GM12874 (cell line): ENCODE measurements around the gene RRAGD.

ENCODE experiments used
- TF ChIP-seq, protein P1 (sequence below): IDR thresholded peaks from 2 replicates; pipeline ENCODE4 v1.5.1; 2011; ENCODE audit warnings: low read depth, mild to moderate bottlenecking, control low read depth, low read length, moderate library complexity; ENCODE audit not compliant: insufficient read depth

The RRAGD gene

DNA sequence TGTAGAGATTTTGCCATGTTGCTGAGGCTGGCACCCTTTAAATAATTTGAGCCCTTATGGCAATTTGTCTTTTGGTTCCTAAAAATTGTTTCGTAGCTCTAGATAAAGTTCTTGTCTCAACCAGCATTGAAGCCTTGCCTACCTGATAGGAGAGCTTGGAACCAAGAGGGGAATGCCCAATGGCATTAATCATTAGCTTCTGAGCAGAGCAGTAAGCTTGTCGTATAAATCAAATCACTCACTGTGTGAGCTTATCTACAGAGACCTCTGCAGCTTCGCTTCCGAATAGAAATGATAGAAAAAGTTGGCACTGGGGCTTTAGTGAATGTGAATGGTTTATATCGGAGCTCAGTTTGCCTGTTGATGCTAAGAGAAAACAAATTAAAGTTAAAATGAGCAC, 31.6 kb upstream of the RRAGD start:
- TF ChIP-seq, protein P1, sequence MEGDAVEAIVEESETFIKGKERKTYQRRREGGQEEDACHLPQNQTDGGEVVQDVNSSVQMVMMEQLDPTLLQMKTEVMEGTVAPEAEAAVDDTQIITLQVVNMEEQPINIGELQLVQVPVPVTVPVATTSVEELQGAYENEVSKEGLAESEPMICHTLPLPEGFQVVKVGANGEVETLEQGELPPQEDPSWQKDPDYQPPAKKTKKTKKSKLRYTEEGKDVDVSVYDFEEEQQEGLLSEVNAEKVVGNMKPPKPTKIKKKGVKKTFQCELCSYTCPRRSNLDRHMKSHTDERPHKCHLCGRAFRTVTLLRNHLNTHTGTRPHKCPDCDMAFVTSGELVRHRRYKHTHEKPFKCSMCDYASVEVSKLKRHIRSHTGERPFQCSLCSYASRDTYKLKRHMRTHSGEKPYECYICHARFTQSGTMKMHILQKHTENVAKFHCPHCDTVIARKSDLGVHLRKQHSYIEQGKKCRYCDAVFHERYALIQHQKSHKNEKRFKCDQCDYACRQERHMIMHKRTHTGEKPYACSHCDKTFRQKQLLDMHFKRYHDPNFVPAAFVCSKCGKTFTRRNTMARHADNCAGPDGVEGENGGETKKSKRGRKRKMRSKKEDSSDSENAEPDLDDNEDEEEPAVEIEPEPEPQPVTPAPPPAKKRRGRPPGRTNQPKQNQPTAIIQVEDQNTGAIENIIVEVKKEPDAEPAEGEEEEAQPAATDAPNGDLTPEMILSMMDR, result no peak

DNA sequence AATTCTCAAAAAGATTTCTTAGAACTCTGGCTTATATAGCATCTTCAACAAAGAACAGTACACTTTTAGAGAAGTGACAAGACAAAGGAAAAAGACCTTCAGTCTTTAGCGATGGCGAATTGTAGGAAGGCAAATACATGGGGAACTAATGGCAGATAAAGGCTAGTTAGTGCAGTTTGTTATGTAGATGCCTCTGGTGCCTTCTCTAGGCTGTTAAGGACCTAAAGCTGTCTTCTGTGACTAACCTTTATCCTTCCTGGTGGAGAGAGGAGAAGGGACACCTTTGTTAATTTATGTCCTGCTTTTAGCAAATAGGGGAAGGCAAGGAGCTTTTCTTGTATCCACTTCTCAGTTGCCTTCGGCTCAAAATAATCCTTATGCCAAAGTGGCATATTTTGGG, 28.1 kb upstream of the RRAGD start:
- TF ChIP-seq, protein P1, result no peak

DNA sequence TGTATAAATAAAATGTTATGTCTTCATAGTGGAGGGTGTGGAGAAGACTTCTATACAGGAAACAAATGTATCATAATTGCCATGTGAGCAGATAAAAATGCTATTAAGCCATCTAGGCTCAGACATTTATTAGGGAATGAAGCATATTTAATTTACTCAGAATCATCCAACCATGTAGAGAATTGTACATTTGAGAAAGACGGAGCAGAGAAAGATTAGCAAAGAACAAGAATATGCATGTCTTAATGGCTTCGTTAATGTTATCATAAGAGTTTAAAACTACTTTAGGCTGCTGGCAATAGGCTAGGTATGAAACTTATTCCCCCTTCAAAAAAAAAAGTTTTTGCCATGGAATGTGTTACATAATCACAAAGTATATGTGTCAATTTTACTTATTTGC, 26.9 kb upstream of the RRAGD start:
- TF ChIP-seq, protein P1, result no peak

DNA sequence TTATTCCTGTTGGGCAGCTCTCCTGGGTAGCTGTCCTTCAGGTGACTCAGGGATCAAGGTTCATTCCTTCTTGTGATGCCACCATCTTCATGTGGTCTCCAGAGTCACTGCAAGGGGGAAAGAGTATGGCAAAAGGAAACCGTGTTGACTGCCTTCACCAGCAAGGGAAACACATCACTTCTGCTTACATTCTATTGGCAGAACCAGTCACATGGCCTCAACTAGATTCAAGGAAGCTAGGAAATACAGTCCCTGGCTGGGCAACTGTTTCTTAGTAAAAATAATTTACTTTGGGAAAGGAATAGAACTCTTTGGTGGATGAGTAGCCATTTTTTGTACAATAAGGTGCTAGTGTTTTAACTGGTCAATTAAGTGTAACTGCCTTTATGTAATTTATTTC, 26.2 kb upstream of the RRAGD start:
- TF ChIP-seq, protein P1, result no peak

DNA sequence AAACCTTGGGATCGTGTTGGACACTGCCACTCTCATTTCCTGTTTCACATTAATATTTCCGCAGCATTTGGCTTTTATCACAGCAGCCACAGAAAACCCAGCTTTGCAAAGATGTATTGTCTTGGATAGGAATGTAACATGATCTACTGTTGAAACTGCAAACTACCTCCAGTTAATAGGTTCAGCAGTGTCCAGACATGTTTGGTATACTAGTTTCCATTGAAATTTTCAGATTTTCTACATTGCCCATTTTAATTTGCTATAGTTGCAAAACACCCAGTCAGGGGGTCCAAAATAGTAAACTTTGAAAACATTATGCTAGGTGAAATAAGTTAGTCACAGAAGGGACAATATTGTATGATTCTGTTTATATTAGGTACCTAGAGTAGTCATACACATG, 24.2 kb upstream of the RRAGD start:
- TF ChIP-seq, protein P1, result no peak

DNA sequence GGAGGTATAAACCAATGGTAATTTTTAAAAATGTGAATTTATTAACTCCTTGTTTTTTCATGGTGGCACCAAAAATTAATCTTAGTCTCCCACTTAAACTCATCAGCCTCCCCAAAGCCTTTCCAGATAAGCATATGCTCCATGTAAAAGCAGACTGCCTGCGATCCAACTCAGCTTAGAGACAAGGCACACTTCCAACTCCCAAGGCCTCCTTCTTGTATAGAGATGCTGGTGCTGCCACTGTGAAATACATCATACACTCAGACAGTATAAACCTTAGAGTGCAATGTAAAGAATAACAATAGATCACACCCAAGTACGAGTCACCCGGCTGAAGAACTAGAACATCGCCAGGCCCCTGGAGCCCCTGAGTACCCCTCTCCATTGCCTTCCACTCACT, 22.9 kb upstream of the RRAGD start:
- TF ChIP-seq, protein P1, result no peak

DNA sequence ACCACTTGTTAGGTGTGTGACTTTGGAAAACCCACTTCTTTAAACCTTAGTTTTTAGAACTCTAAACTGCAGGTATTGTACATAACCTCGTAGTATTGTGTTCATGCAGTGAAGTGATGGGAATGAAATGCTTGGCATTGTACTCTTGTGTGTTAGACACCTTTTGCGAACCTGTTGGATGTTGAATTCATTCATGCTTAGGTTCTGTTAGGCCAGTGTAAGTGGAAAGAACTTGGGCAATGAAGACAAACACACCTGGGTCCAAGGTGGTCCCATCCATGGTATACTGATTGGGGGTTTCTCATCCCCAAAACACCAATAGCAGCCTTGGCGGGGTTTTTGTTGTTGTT, 22.1 kb upstream of the RRAGD start:
- TF ChIP-seq, protein P1, result no peak
